Measurements from ENCODE around the gene MRPS34.

The MRPS34 gene

GRCh38 chr16:1727651-1728624 is 45.0 kb downstream of the MRPS34 start:
- no peak overlapping the region for H3K9ac ChIP-seq (ENCODE audit: low read length)
- no peaks in the 10 kb centered on the region for H4K20me1 ChIP-seq (ENCODE audit: insufficient read depth, low read length)
- no peaks in the 10 kb centered on the region for H3K9me2 ChIP-seq (ENCODE audit: low read depth, low read length)
- H3K36me3 ChIP-seq (ENCODE audit: insufficient read depth, low read length) = peaks cover 73% of the 10 kb centered on the region
- H3K4me2 ChIP-seq (ENCODE audit: low read length) = no peak overlapping the region
- TF ChIP-seq CTCF (IDR thresholded peaks at IDR 0.05; ENCODE audit: low read length) (no peak), EZH2 (IDR thresholded peaks at IDR 0.05; ENCODE audit: borderline replicate concordance, low read length) (no peak)
- H3K79me2 ChIP-seq (ENCODE audit: insufficient read depth, low read length) = peaks cover 4% of the 10 kb centered on the region; the same call in 1 of the 2 replicates
- no peaks in the 10 kb centered on the region for H3F3A ChIP-seq (ENCODE audit: insufficient read depth, low read length)
- H3K9me3 ChIP-seq (ENCODE audit: low read length) = no peaks in the 10 kb centered on the region
- no peak overlapping the region for H2AFZ ChIP-seq (ENCODE audit: low read length)
- H3K27me3 ChIP-seq (ENCODE audit: insufficient read depth, low read length) = no peaks in the 10 kb centered on the region
- peaks cover 9% of the 10 kb centered on the region for H3K4me1 ChIP-seq (ENCODE audit: insufficient read depth, low read length, severe bottlenecking)
- no peak overlapping the region for H3K27ac ChIP-seq (ENCODE audit: low read depth, low read length, poor library complexity, severe bottlenecking)
- no peak overlapping the region for H3K4me3 ChIP-seq (ENCODE audit: low read depth, low read length, poor library complexity, severe bottlenecking)

- peaks cover 15% of the 10 kb centered on the region for H3K4me1 ChIP-seq (ENCODE audit: insufficient read depth, low read length, severe bottlenecking)
- no peak overlapping the region for H3K27ac ChIP-seq (ENCODE audit: low read depth, low read length, poor library complexity, severe bottlenecking)
- TF ChIP-seq CTCF (IDR thresholded peaks at IDR 0.05; ENCODE audit: low read length) (no peak), EZH2 (IDR thresholded peaks at IDR 0.05; ENCODE audit: borderline replicate concordance, low read length) (no peak)
- H3K36me3 ChIP-seq (ENCODE audit: insufficient read depth, low read length) = peaks cover 63% of the 10 kb centered on the region
- no peaks in the 10 kb centered on the region for H4K20me1 ChIP-seq (ENCODE audit: insufficient read depth, low read length)
- H3K4me2 ChIP-seq (ENCODE audit: low read length) = no peak overlapping the region
- no peak overlapping the region for H3K9ac ChIP-seq (ENCODE audit: low read length)
- H3K27me3 ChIP-seq (ENCODE audit: insufficient read depth, low read length) = no peaks in the 10 kb centered on the region
- H3K79me2 ChIP-seq (ENCODE audit: insufficient read depth, low read length) = peaks cover 4% of the 10 kb centered on the region; the same call in 1 of the 2 replicates
- H3K9me2 ChIP-seq (ENCODE audit: low read depth, low read length) = no peaks in the 10 kb centered on the region
- H3K4me3 ChIP-seq (ENCODE audit: low read depth, low read length, poor library complexity, severe bottlenecking) = no peak overlapping the region
- H2AFZ ChIP-seq (ENCODE audit: low read length) = no peak overlapping the region
- H3K9me3 ChIP-seq (ENCODE audit: low read length) = no peaks in the 10 kb centered on the region
- H3F3A ChIP-seq (ENCODE audit: insufficient read depth, low read length) = 0 out of 2 replicates have a peak, but pooled peaks cover 2% of the 10 kb centered on the region
These were observed 46.1 kb downstream of the MRPS34 start for GRCh38 chr16:1726661-1727502.

GRCh38 chr16:1724491-1724890 is 48.4 kb downstream of the MRPS34 start:
- TF ChIP-seq EZH2 (IDR thresholded peaks at IDR 0.05; ENCODE audit: borderline replicate concordance, low read length) (no peak), CTCF (IDR thresholded peaks at IDR 0.05; ENCODE audit: low read length) (no peak)
- Histone ChIP-seq H3K4me2 (ENCODE audit: low read length) (no peak overlapping the region), H3K27me3 (ENCODE audit: insufficient read depth, low read length) (no peaks in the 10 kb centered on the region)

More at GRCh38 chr16:1724491-1724890, 48.4 kb downstream of the MRPS34 start:
- Histone ChIP-seq H3K9me3 (ENCODE audit: low read length) (no peaks in the 10 kb centered on the region), H3K79me2 (ENCODE audit: insufficient read depth, low read length) (peaks cover 4% of the 10 kb centered on the region; the same call in 1 of the 2 replicates), H2AFZ (ENCODE audit: low read length) (no peak overlapping the region), H3K4me1 (ENCODE audit: insufficient read depth, low read length, severe bottlenecking) (peaks cover 29% of the 10 kb centered on the region), H3K36me3 (ENCODE audit: insufficient read depth, low read length) (peaks cover 48% of the 10 kb centered on the region), H3K27ac (ENCODE audit: low read depth, low read length, poor library complexity, severe bottlenecking) (no peak overlapping the region), H3K9me2 (ENCODE audit: low read depth, low read length) (no peaks in the 10 kb centered on the region), H3K9ac (ENCODE audit: low read length) (no peak overlapping the region), H3K4me3 (ENCODE audit: low read depth, low read length, poor library complexity, severe bottlenecking) (no peak overlapping the region), H3F3A (ENCODE audit: insufficient read depth, low read length) (0 out of 2 replicates have a peak, but pooled peaks cover 2% of the 10 kb centered on the region), H4K20me1 (ENCODE audit: insufficient read depth, low read length) (no peaks in the 10 kb centered on the region)

All from OCI-LY1 (cell line).